Erythroblast (primary cell): ENCODE results near the gene FICD.

Experiments used
- GATA1 ChIP-seq: IDR thresholded peaks from 2 replicates; pipeline ENCODE4 v1.6.1; 2011; ENCODE audit warnings: low read depth, mild to moderate bottlenecking, control low read depth, low read length, moderate library complexity
- POLR2A ChIP-seq: IDR thresholded peaks from 2 replicates; pipeline ENCODE4 v1.6.1; 2011; ENCODE audit warnings: mild to moderate bottlenecking, low read length

DNA sequence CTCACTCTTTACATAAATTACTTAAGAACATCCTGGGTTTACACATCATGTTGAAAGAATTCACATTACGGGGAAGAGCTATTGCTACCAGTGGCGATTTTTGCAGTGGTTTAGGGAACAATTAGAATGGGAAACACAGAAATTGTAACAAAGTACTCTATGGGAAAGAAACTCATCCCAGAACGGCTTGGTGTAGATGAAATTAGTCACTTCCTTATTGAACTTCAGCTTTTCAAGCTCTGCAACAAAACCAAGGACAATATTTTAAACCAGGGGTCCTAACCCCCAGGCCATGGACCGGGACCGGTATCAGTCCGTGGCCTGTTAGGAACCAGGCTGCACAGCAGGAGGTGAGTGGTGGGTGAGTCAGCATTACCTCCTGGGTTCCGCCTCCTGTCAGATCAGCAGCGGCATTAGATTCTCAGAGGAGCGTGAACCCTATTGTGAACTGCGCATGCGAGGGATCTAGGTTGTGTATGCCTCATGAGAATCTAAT lies 32.3 kb upstream of the FICD start:
- TF ChIP-seq POLR2A (no peak), GATA1 (no peak)
